SK-N-MC (cell line): ENCODE measurements around the gene KRTAP10-8.

Source experiments
- EZH2 ChIP-seq: fragments of 200-600 bp; sonication (generic); IDR thresholded peaks from one replicate; pipeline ENCODE4 v1.6.1; 2017; ENCODE audit warnings: antibody characterized with exemption
- FOXP2 ChIP-seq: optimal IDR thresholded peaks from 2 replicates; pipeline ENCODE3; 2011; ENCODE audit warnings: mild to moderate bottlenecking, moderate library complexity; ENCODE audit not compliant: insufficient read depth; ENCODE audit errors: extremely low read length, control extremely low read depth
- POLR2AphosphoS5 ChIP-seq: IDR thresholded peaks from 2 replicates; pipeline ENCODE4 v1.6.1; 2012; ENCODE audit warnings: mild to moderate bottlenecking, low read depth, low read length, borderline replicate concordance

GRCh38 chr21:44583089-44583799 lies 28.6 kb upstream of the KRTAP10-8 start:
- TF ChIP-seq EZH2 (no peak), POLR2AphosphoS5 (no peak), FOXP2 (no peak)
